Islet of Langerhans (tissue), 1 donor: Measurements from ENCODE around the gene PRSS38.

Experiments used
- FAIRE-seq: peaks from one replicate; lab custom pipeline; 2011; peaks lifted over from hg19 to GRCh38; lab: Jason Lieb, UNC

PRSS38 gene

GRCh38 chr1:227779021-227779441, 36.4 kb upstream of the PRSS38 start:
- no peak for FAIRE-seq

- no peak for FAIRE-seq
Measured at GRCh38 chr1:227779685-227780084, 35.8 kb upstream of the PRSS38 start.

- FAIRE-seq = no peak
Measured at GRCh38 chr1:227780101-227781044, 35.1 kb upstream of the PRSS38 start.

- no peak for FAIRE-seq
Measured at GRCh38 chr1:227781314-227781930, 34.1 kb upstream of the PRSS38 start.

DNA sequence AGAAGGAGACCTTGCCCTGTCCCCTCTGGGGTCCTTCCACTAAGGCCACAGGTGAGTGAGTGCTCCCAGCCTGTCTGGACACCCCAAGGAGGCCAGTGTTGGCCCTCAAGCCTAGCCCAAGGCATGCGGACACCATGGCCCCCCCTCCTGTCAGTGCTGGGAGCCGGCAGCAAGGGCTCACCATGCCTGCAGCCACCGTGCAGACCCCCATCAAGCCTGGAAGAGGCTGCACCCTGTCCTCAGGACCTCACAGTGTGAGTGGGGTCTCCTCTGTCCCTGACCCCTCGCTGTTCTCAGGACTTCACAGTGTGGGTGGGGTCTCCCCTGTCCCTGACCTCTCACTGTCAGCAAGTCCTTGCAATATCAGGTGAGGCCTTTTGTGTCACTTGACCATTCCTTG, 33.2 kb upstream of the PRSS38 start:
- no peak for FAIRE-seq

DNA sequence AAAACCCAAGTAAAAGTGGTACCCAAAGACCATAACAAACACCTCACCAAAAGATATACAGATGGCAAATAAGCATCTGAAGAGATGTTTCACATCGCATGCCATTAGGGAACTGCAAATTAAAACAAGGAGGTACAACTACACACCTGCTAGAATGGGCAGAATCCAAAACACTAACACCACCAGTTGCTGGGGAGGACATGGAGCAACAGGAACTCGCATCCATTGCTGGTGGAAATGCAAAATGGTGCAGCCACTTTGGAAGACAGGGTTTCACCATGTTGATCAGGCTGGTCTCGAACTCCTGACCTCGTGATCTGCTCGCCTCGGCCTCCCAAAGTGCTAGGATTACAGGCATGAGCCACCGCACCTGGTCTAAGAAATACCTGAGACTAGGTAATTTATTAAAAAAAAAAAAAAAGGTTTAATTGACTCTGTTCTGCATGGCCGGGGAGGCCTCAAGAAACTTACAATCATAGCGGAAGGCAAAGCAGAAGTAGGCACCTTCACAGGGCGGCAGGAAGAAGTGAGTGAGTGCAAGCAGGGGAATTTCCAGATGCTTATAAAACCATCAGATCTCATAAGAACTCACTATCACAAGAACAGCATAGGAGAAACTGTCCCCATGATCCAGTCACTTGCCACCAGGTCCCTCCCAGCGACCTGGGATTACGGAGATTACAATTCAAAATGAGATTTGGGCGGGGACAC, 30.2 kb upstream of the PRSS38 start:
- FAIRE-seq = no peak

DNA sequence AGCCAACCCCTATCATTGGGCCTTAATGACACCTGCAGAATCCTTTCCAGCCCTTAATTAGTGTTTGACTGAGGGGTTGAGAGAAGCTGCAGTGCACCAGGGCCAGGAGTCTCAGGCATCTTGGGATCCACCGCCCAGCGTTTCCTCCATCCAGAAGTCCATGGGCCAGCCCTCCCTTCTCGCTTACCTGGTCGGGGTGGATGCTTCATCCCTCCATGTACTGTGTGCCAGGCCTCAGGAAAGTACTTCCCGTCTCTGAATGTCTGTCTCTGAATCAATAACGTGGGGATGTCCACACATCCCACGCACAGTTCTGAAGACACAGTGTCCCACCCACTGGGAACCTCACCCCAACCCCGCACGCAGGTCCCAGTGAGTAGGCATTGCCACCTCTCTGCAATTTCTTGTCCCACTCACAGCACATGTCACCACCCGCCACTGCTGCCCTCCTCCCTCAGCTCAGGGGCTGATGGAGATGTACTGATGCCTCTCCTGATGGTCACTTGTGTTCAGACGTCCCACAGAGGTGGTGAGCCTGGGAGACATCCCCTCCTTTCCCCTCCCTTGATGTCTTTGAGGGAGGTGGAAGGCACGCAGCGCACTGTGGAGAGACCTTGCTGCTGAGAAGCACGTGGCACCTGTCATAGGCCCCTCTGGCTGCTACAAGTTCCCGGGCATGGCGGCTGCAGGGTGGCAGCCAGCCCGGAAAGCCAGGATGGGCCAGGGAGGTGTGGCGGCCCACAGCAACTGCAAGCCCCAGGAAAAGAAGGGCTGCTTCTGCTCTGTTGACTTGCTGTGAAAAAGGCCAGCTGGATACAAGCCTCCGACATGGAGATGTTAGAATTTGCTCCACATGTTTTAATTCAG, 29.4 kb upstream of the PRSS38 start:
- no peak for FAIRE-seq

- no peak for FAIRE-seq
Measured at GRCh38 chr1:227786673-227787512, 28.6 kb upstream of the PRSS38 start.

DNA sequence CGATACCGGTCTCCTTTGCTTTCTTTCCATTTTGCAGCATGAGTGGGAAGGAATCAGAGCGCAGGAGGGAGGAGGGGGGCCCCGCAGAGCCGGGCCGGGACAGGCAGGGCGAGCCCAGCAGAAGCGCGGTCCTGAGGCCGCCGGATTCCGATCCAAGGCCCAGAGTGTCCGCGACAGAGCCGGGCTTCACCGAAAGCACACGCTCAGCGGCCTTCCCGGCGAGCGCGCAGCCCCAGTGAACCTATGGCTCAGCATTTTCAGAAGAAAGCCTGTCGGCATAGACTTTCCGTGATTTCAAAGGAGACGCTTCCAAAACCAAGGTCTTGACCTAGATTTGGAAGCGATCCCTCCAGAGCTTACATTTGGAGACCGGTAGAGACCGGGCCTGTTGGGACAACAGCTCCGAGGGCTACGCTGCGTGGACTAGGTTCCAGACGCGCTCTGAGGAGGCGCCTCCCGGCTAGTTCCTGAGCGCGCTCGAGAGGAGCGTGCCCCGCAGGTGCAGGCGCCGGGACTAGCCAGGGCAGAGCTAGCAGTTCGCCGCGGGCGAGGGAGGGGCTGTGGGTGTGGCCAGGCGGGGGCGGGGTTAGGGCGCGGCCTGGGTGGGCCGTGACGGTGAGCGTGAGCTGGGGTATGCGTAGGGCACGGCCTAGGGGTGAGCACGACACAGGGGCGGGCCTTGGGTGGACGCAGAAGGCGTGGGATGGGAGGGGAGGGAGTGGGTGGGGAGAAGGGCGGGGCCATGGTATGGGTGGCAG, 27.8 kb upstream of the PRSS38 start:
- no peak for FAIRE-seq

DNA sequence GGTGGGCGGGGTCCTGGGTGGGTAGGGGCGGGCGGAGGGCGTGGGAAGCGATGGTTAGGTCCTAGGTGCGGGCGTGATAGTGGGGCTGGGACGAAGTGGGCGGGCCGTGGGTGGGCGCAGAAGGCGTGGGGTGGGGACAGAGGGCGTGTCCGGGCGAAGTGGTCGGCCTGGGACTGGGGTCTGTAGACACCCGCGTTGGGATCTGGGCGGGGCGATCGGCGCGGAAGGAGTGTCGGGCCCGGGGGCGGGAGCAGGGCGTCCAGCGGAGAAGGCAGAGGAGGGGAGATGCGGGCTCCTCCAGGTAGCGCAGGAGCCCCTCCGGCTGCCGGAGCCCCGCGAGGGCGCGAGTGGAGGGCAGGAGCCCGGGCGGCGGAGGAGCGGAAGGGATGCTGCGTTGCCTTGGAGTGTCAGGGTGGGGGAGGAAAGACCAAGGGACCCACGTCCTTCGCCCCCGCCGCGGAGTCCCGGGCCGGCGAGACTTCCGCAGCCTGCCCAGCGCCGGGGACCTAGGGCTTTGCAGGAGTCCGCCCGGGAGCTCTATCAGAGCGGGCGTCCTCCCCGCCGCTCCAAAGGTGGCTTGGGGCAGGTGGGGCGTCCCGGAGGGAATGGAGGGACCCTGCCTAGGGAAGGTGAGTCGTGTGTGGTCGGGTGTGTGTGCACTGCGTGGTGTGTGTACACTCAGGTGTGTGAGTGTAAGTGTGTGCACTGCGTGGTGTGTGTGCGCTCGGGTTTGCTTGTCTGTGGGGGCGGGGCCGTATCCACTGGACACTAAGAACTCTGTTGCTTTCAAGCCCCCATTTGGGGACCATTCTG, 27.0 kb upstream of the PRSS38 start:
- no peak for FAIRE-seq

GRCh38 chr1:227789084-227790033, 26.1 kb upstream of the PRSS38 start:
- FAIRE-seq = no peak

DNA sequence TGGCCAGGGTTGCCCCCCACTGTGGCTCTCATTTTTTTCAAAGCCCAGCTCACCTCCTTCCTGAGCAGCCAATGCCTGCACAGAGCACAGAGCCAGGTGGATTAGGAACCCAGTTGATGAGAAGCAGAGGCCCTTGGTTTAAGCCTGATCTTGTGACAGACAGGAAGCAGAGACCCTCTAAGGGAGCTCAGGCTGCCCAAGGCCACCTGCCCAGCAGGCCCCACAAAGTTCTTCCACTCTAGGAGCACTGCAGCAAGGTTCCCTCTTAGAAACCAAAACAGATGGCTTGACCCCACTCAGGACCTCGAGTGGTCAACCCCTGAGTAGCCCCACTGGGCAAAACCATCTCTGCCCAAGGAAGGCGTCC, 25.5 kb upstream of the PRSS38 start:
- FAIRE-seq = no peak

- FAIRE-seq = no peak
Measured at GRCh38 chr1:227790868-227791267, 24.6 kb upstream of the PRSS38 start.

GRCh38 chr1:227791425-227792143, 23.9 kb upstream of the PRSS38 start:
- FAIRE-seq = no peak

- no peak for FAIRE-seq
Measured at GRCh38 chr1:227792216-227793078, 23.0 kb upstream of the PRSS38 start.

DNA sequence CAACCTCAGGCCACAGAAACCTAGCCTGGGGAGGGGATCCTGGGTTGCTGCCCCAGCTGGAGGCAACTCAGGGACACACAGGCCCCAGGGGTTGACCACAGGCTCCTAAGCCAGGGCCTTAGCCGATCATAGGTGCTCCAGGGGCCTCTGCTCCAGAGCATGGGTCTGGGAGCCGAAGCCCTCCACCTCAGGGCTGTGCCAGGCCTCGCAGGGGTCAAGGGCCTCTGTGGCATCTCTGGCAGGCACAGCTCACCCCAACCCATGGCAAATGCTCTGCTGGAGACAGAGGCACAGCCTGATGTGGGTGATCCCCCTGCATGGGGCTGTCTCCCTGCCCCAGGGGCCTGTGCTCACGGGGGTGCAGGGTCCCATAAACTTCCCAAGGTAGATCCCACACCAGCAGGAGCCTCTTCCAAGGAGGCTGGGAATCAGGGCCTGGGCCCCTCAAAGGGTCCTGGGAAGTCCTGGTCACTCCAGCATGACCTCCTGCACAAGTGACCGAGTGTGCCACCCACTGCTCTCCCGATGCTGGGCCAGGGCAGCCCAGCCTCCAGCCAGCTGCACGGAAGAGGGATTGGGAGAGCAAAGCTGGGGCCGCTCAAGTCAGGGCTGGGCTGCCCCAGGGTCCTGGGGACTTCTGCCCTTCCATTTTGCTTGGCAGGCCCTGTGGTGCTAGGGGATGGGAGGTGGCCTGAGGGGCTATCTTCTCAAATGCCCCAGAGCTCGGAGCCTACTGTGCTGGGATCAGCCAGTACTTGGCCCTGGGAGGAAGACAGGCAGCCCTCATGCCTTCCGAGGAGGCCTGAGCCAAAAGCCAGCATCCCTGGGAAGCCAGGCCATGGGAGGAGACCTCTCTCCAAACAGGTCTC, 22.2 kb upstream of the PRSS38 start:
- FAIRE-seq = no peak
